ENCODE measurements around the gene REG3G.

The REG3G gene

DNA sequence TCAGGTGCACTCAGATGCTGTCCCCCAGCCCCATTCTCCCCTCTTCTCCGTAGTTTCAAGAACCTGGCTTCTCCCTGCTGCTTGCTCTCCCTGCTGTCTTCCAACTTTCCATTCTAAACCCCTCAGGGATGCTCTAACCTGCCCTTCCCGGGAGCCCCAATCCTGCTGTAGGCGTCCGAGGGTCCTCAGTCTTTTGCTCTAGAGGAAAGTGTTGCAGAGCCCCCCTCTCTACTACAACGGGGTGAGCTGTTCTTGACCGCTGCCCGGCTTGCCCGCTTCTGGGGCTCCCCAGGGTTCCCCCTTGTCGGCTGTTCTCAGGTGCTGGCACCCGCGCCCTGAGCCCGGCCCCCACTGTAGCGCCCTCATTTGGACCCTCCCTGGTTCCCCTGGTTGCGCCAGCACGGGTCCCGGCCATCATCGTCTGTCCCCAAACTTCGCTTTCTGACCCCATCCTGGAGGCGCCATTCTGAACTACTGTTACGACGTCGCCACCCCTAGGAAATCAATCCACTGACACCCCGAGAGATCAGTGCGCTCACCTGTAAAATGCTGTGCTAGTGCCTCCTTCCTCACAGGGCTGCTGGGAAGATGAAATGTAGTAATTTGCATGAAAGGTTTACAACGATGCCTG is 31.9 kb upstream of the REG3G start:
- no peak overlapping the region for H3K4me3 ChIP-seq (ENCODE audit: low read length)
- H3K36me3 ChIP-seq (ENCODE audit: control insufficient read depth, insufficient read depth, low read length), result no peaks in the 10 kb centered on the region
- H3K4me1 ChIP-seq (ENCODE audit: control insufficient read depth, insufficient read depth, low read length), result peaks cover 5% of the 10 kb centered on the region
- no peaks in the 10 kb centered on the region for H3K9me3 ChIP-seq (ENCODE audit: control insufficient read depth, low read length)
- peaks cover 23% of the 10 kb centered on the region for H3K27me3 ChIP-seq (ENCODE audit: control insufficient read depth, insufficient read depth, low read length)
- no peak overlapping the region for H3K9ac ChIP-seq (ENCODE audit: low read length)

GRCh38 chr2:78994789-78995188 is 30.7 kb upstream of the REG3G start:
- Histone ChIP-seq H3K27me3 (ENCODE audit: control insufficient read depth, insufficient read depth, low read length) (peaks cover 23% of the 10 kb centered on the region), H3K9ac (ENCODE audit: low read length) (no peak overlapping the region), H3K4me3 (ENCODE audit: low read length) (no peak overlapping the region), H3K9me3 (ENCODE audit: control insufficient read depth, low read length) (no peaks in the 10 kb centered on the region), H3K4me1 (ENCODE audit: control insufficient read depth, insufficient read depth, low read length) (peaks cover 5% of the 10 kb centered on the region), H3K36me3 (ENCODE audit: control insufficient read depth, insufficient read depth, low read length) (no peaks in the 10 kb centered on the region)

DNA sequence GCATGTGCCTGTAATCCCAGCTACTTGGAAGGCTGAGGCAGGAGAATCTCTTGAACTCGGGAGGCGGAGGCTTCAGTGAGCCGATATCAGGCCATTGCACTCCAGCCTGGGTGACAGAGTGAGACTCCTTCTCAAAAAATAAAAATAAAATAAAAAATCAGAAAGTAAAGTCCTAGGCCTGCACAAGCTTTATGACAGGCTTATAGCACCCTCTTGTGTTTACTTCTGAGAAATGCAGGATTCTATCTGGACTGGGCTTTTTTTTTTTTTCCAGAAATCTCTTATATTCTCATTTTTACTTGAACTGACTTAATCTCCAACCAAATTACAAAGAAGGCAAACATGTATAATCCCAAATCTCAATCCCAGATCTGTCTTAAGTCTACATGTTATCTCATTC is 26.1 kb upstream of the REG3G start:
- Histone ChIP-seq H3K9ac (ENCODE audit: low read length) (no peak overlapping the region), H3K36me3 (ENCODE audit: control insufficient read depth, insufficient read depth, low read length) (no peaks in the 10 kb centered on the region), H3K4me1 (ENCODE audit: control insufficient read depth, insufficient read depth, low read length) (no peaks in the 10 kb centered on the region), H3K4me3 (ENCODE audit: low read length) (no peak overlapping the region), H3K9me3 (ENCODE audit: control insufficient read depth, low read length) (no peaks in the 10 kb centered on the region), H3K27me3 (ENCODE audit: control insufficient read depth, insufficient read depth, low read length) (peaks cover 5% of the 10 kb centered on the region)

GRCh38 chr2:79000008-79000576 is 25.4 kb upstream of the REG3G start:
- H3K9ac ChIP-seq (ENCODE audit: low read length), result no peak overlapping the region
- no peak overlapping the region for H3K4me3 ChIP-seq (ENCODE audit: low read length)
- no peaks in the 10 kb centered on the region for H3K36me3 ChIP-seq (ENCODE audit: control insufficient read depth, insufficient read depth, low read length)
- no peaks in the 10 kb centered on the region for H3K4me1 ChIP-seq (ENCODE audit: control insufficient read depth, insufficient read depth, low read length)
- no peaks in the 10 kb centered on the region for H3K9me3 ChIP-seq (ENCODE audit: control insufficient read depth, low read length)
- H3K27me3 ChIP-seq (ENCODE audit: control insufficient read depth, insufficient read depth, low read length), result no peaks in the 10 kb centered on the region

DNA sequence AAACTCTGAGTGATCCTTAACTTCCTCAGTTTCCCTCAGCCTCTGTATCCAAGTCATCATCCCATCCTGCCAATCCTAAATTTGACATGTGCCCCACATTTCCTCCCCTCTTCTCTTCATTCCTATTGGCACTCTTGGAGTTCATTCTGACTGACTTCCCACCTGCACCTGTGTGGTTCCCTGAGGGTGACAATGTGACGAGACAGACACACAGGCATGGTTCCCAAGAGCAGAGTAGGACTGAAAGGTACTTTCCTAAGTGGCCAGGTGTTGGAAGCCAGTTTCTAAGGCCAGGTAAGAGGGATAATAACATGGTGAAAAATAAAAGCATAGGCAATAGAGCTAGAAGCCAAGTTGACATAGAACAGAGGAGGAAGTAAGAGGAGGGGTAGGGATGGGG is 24.2 kb upstream of the REG3G start:
- Histone ChIP-seq H3K9ac (ENCODE audit: low read length) (no peak overlapping the region), H3K36me3 (ENCODE audit: control insufficient read depth, insufficient read depth, low read length) (no peaks in the 10 kb centered on the region), H3K4me1 (ENCODE audit: control insufficient read depth, insufficient read depth, low read length) (no peaks in the 10 kb centered on the region), H3K4me3 (ENCODE audit: low read length) (no peak overlapping the region), H3K27me3 (ENCODE audit: control insufficient read depth, insufficient read depth, low read length) (no peaks in the 10 kb centered on the region), H3K9me3 (ENCODE audit: control insufficient read depth, low read length) (no peaks in the 10 kb centered on the region)

DNA sequence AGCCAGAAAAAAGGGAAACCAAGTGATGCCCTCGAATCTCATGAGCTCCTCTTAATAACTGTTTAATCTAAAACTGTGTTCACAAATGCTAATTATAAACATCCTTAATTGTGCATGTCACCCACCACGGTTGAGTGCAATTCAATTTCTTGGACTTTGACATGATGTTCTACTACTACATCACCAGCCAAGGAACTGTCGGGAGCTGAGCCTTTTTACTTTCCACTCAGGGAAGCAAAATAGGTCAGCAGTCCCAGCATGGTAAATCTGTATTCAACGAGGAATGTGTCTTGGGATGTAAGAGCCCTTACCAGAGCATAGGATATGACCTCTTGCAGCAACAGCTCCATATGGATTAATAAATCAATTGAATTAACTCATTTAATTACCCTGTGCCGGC is 20.8 kb upstream of the REG3G start:
- H3K9me3 ChIP-seq (ENCODE audit: control insufficient read depth, low read length), result no peaks in the 10 kb centered on the region
- no peak overlapping the region for H3K4me3 ChIP-seq (ENCODE audit: low read length)
- H3K4me1 ChIP-seq (ENCODE audit: control insufficient read depth, insufficient read depth, low read length), result no peaks in the 10 kb centered on the region
- no peaks in the 10 kb centered on the region for H3K27me3 ChIP-seq (ENCODE audit: control insufficient read depth, insufficient read depth, low read length)
- H3K9ac ChIP-seq (ENCODE audit: low read length), result no peak overlapping the region
- H3K36me3 ChIP-seq (ENCODE audit: control insufficient read depth, insufficient read depth, low read length), result no peaks in the 10 kb centered on the region

GRCh38 chr2:79005216-79005615 is 20.3 kb upstream of the REG3G start:
- Histone ChIP-seq H3K4me3 (ENCODE audit: low read length) (no peak overlapping the region), H3K36me3 (ENCODE audit: control insufficient read depth, insufficient read depth, low read length) (no peaks in the 10 kb centered on the region), H3K9ac (ENCODE audit: low read length) (no peak overlapping the region), H3K4me1 (ENCODE audit: control insufficient read depth, insufficient read depth, low read length) (no peaks in the 10 kb centered on the region), H3K27me3 (ENCODE audit: control insufficient read depth, insufficient read depth, low read length) (no peaks in the 10 kb centered on the region), H3K9me3 (ENCODE audit: control insufficient read depth, low read length) (no peaks in the 10 kb centered on the region)

GRCh38 chr2:79009388-79009787 is 16.1 kb upstream of the REG3G start:
- H3K27me3 ChIP-seq (ENCODE audit: control insufficient read depth, insufficient read depth, low read length), result no peaks in the 10 kb centered on the region
- no peaks in the 10 kb centered on the region for H3K36me3 ChIP-seq (ENCODE audit: control insufficient read depth, insufficient read depth, low read length)
- H3K9me3 ChIP-seq (ENCODE audit: control insufficient read depth, low read length), result no peaks in the 10 kb centered on the region
- H3K4me3 ChIP-seq (ENCODE audit: low read length), result no peak overlapping the region
- H3K4me1 ChIP-seq (ENCODE audit: control insufficient read depth, insufficient read depth, low read length), result no peaks in the 10 kb centered on the region
- H3K9ac ChIP-seq (ENCODE audit: low read length), result no peak overlapping the region

- H3K4me1 ChIP-seq (ENCODE audit: control insufficient read depth, insufficient read depth, low read length), result no peaks in the 10 kb centered on the region
- H3K27me3 ChIP-seq (ENCODE audit: control insufficient read depth, insufficient read depth, low read length), result no peaks in the 10 kb centered on the region
- H3K9ac ChIP-seq (ENCODE audit: low read length), result no peak overlapping the region
- no peak overlapping the region for H3K4me3 ChIP-seq (ENCODE audit: low read length)
- no peaks in the 10 kb centered on the region for H3K9me3 ChIP-seq (ENCODE audit: control insufficient read depth, low read length)
- H3K36me3 ChIP-seq (ENCODE audit: control insufficient read depth, insufficient read depth, low read length), result no peaks in the 10 kb centered on the region
These were observed 14.0 kb upstream of the REG3G start for GRCh38 chr2:79011496-79011895.

- Histone ChIP-seq H3K36me3 (ENCODE audit: control insufficient read depth, insufficient read depth, low read length) (no peaks in the 10 kb centered on the region), H3K9me3 (ENCODE audit: control insufficient read depth, low read length) (no peaks in the 10 kb centered on the region), H3K4me1 (ENCODE audit: control insufficient read depth, insufficient read depth, low read length) (no peaks in the 10 kb centered on the region), H3K9ac (ENCODE audit: low read length) (no peak overlapping the region), H3K4me3 (ENCODE audit: low read length) (no peak overlapping the region), H3K27me3 (ENCODE audit: control insufficient read depth, insufficient read depth, low read length) (no peaks in the 10 kb centered on the region)
These were observed 11.9 kb upstream of the REG3G start for GRCh38 chr2:79013629-79014028.

DNA sequence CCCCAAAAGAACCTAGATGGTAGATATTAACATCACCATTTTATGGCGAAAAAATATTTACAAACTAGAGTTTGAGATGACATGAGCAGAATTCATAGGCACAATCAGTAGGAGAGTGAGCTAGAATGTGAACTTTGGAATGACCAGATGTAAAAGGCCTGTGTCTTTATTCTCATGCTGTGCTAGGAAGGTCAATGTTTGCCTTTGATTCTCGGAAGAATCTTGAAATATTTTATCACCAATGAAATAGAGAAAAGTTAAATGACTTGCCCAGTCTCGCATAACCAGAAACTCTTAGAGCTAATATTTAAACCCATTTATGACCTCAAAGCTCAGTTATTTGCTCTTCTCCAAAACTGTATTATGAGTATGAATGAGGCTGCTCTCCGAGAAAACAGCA is 9.2 kb upstream of the REG3G start:
- Histone ChIP-seq H3K9ac (ENCODE audit: low read length) (no peak overlapping the region), H3K36me3 (ENCODE audit: control insufficient read depth, insufficient read depth, low read length) (no peaks in the 10 kb centered on the region), H3K4me3 (ENCODE audit: low read length) (no peak overlapping the region), H3K9me3 (ENCODE audit: control insufficient read depth, low read length) (no peaks in the 10 kb centered on the region), H3K27me3 (ENCODE audit: control insufficient read depth, insufficient read depth, low read length) (no peaks in the 10 kb centered on the region), H3K4me1 (ENCODE audit: control insufficient read depth, insufficient read depth, low read length) (no peaks in the 10 kb centered on the region)

DNA sequence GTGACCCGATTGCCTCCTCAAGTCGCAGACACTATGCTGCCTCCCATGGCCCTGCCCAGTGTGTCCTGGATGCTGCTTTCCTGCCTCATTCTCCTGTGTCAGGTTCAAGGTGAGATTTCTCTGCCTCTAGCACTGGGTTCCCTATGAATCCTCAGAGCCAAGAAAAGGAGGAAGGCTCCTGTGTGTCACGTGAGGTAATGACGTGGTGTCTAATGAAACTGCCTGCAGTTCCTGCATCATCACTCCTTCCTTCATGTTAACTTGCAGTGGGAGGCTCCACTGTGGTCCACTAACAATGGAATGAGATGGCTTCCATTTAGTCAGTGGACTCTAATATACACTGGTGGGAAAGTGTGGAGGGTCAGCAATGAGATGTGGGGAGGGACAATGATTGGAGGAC is 559 bp downstream of the REG3G start:
- Histone ChIP-seq H3K9ac (ENCODE audit: low read length) (no peak overlapping the region), H3K4me3 (ENCODE audit: low read length) (no peak overlapping the region), H3K9me3 (ENCODE audit: control insufficient read depth, low read length) (no peaks in the 10 kb centered on the region), H3K36me3 (ENCODE audit: control insufficient read depth, insufficient read depth, low read length) (no peaks in the 10 kb centered on the region), H3K4me1 (ENCODE audit: control insufficient read depth, insufficient read depth, low read length) (no peaks in the 10 kb centered on the region), H3K27me3 (ENCODE audit: control insufficient read depth, insufficient read depth, low read length) (no peaks in the 10 kb centered on the region)

GRCh38 chr2:79039944-79040343 is 14.4 kb downstream of the REG3G start:
- no peaks in the 10 kb centered on the region for H3K9me3 ChIP-seq (ENCODE audit: control insufficient read depth, low read length)
- H3K27me3 ChIP-seq (ENCODE audit: control insufficient read depth, insufficient read depth, low read length), result no peaks in the 10 kb centered on the region
- H3K9ac ChIP-seq (ENCODE audit: low read length), result no peak overlapping the region
- H3K4me1 ChIP-seq (ENCODE audit: control insufficient read depth, insufficient read depth, low read length), result no peaks in the 10 kb centered on the region
- H3K36me3 ChIP-seq (ENCODE audit: control insufficient read depth, insufficient read depth, low read length), result no peaks in the 10 kb centered on the region
- H3K4me3 ChIP-seq (ENCODE audit: low read length), result no peak overlapping the region
